HL-60 (cell line): ENCODE measurements around the gene ZNF652.

Experiments used
- CTCF ChIP-seq: IDR thresholded peaks from one replicate; pipeline ENCODE4 v1.5.1; 2011; ENCODE audit warnings: low read length, control low read depth, inconsistent platforms; ENCODE audit not compliant: insufficient read depth
- POLR2AphosphoS5 ChIP-seq: IDR thresholded peaks from 2 replicates; pipeline ENCODE4 v1.6.1; 2012; ENCODE audit warnings: low read depth
- TF ChIP-seq, protein P1 (sequence below): IDR thresholded peaks from 2 replicates; pipeline ENCODE4 v1.6.1; 2012; ENCODE audit warnings: low read depth; ENCODE audit not compliant: insufficient replicate concordance

DNA sequence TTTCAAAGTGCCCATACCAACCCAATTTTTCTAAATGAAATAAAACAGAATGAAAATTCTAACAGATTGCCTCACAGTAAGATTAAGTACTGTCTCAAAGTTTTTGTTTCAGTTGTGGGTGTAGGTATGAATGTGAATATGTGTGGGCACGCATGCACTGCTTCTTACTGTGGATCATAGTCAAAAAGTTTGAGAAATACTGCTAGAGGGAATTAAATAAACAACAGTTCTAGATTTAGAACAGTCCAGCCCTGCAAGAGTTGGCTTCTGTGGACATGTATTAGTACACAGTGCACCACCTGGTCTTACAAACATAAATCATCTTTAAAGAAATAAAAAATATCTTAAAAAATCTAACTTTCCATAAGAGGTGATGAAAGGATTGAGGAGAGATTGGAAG lies 8.4 kb downstream of the ZNF652 start:
- TF ChIP-seq POLR2AphosphoS5 (no peak), CTCF (no peak)
- TF ChIP-seq, protein P1, sequence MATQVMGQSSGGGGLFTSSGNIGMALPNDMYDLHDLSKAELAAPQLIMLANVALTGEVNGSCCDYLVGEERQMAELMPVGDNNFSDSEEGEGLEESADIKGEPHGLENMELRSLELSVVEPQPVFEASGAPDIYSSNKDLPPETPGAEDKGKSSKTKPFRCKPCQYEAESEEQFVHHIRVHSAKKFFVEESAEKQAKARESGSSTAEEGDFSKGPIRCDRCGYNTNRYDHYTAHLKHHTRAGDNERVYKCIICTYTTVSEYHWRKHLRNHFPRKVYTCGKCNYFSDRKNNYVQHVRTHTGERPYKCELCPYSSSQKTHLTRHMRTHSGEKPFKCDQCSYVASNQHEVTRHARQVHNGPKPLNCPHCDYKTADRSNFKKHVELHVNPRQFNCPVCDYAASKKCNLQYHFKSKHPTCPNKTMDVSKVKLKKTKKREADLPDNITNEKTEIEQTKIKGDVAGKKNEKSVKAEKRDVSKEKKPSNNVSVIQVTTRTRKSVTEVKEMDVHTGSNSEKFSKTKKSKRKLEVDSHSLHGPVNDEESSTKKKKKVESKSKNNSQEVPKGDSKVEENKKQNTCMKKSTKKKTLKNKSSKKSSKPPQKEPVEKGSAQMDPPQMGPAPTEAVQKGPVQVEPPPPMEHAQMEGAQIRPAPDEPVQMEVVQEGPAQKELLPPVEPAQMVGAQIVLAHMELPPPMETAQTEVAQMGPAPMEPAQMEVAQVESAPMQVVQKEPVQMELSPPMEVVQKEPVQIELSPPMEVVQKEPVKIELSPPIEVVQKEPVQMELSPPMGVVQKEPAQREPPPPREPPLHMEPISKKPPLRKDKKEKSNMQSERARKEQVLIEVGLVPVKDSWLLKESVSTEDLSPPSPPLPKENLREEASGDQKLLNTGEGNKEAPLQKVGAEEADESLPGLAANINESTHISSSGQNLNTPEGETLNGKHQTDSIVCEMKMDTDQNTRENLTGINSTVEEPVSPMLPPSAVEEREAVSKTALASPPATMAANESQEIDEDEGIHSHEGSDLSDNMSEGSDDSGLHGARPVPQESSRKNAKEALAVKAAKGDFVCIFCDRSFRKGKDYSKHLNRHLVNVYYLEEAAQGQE = no peak
